Erythroblast (primary cell): ENCODE measurements around the gene CRBN.

Experiments used
- DNase-seq, 2 experiments: peaks; one replicate each; lab custom pipeline; 2025; lab: John Stamatoyannopoulos, UW
- GATA1 ChIP-seq: IDR thresholded peaks from 2 replicates; pipeline ENCODE4 v1.6.1; 2011; ENCODE audit warnings: low read depth, mild to moderate bottlenecking, control low read depth, low read length, moderate library complexity
- POLR2A ChIP-seq: IDR thresholded peaks from 2 replicates; pipeline ENCODE4 v1.6.1; 2011; ENCODE audit warnings: mild to moderate bottlenecking, low read length

CRBN gene

DNA sequence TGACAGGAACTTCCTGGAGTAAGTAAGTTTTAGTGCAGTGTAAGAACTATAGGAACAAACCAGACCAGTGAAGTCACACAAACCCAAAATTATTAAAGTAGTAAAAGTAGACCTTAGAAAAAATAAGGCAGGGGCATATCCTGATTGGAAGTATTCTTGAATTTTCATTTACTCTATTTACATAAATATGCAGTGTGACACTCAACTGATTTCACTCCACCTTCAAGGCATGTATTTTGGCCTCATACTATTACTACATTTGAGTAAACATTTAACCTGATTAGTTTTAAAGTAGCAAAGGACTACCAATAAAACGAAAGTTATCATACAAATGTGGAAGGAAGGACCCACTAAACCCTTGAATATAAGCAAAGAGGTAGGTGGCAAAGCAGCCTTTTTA, 29.9 kb downstream of the CRBN start:
- no peak for DNase-seq
- TF ChIP-seq POLR2A (no peak), GATA1 (no peak)

GRCh38 chr3:3145831-3146230, 33.7 kb downstream of the CRBN start:
- TF ChIP-seq POLR2A (no peak), GATA1 (no peak)

DNA sequence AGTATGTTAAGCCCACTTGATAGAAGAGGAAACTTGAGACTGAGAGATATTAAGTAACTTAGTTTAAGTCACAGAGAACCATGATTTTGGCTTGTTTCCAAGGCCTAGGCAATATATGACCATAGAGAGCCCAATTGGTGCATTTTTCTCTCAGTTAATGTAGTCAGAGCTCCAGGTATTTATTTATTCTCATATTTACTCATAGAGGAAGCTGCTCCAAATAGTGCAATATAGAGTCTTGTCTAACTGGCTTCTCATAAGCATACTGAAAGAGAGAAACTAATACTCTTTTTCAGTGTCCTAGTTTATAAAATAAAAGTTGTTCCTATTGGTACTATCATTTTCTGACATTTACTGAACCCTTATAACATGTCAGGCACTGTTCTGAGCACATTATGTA, 37.6 kb downstream of the CRBN start:
- TF ChIP-seq POLR2A (no peak), GATA1 (no peak)
- peak in 1 of 2 experiments; percentile 4 for DNase-seq

More at GRCh38 chr3:3145831-3146230, 33.7 kb downstream of the CRBN start:
- DNase-seq: no peak

DNA sequence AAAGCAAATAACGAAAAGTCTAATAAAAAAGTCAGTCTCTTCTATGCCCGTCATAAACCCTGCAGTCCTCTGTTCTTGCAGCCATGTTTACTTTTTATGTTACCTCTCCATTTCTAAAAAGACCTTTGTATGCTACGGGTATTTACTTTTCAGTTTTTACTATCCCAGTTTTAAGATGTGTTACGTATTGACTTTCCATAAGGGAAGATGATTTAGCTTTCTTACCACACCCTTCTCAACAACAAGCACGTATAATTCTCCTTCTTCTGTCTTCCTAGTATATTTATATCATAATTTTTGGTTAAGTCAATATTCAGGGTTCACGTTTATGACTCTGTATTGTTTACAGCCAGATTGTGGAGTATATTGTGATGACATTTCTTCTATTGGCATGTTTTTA, 42.0 kb downstream of the CRBN start:
- TF ChIP-seq POLR2A (no peak), GATA1 (no peak)
- no peak for DNase-seq

- no peak for DNase-seq
- TF ChIP-seq GATA1: no peak
- no peak for TF ChIP-seq POLR2A
Observed at GRCh38 chr3:3134750-3135448, 44.6 kb downstream of the CRBN start.

DNA sequence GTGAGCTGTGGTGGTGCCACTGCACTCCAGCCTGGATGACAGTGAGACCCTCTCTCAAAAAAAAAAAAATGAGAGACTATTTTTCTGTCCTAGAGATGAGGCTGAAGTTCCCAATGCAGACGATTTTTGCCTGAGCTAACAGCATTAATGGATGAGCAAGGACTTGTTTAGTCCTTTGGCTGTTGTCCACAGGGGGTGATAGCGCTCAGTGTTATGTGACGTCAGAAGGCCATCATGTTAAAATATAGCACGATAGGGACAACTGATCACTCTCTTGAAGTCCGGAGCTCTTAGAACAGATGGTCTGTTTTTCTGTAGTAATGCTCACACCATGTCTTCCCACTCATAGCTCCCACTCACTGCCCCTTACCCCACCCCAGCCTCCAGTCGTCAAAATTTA, 46.0 kb downstream of the CRBN start:
- TF ChIP-seq POLR2A (no peak), GATA1 (no peak)
- peak; percentile 8 to 9 for DNase-seq

DNA sequence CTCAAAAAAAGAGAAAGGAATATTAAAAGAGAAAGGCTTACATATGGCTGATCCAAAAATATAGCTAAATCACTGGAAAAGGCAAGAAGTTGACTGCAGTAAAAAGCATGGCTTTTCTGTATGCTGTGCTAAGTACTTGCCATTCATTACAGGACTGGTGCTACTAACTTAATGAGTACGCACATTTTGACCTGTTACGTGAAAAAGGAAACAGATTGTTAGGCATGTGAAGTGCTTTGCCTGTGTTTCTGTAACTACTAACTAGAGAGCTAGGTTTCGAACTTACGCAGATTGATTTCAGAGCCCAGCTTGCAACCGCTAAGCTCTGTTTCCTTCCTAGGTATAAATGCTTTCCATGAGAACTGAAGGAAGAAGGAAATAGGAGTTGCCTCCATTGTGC, 49.9 kb downstream of the CRBN start:
- DNase-seq: no peak
- TF ChIP-seq GATA1 (no peak), POLR2A (no peak)

DNA sequence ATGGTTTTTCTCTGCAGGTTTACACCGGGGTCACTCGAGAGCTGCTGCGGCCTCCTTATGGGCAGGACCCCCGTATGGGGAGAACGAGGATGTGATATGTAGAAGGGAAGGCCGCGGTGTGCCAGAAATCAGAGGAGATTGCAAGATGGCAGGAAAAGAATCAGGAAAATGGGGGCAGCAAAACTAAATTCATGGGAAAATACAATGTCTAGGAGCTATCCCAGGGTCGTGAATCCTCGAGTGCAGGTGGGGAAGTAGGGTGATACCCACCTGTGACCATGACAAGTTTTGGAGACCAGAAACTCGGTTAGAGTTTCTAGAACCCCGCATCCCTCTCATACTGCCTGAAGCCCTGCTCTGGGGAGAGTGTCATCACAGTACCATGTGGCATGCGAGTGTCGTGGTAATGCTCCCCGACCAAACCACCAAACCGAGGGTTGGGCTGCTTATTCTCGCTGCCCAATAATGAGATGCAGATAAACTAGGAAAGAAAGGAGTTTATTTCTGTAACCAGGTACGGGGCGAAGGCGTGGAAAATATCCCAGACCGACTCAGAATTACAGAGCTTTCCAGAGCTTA, 52.0 kb downstream of the CRBN start:
- peak; percentile 43 to 48 for DNase-seq
- TF ChIP-seq POLR2A (no peak), GATA1 (no peak)

- DNase-seq: peak; percentile 96 to 98
- no peak for TF ChIP-seq GATA1
- TF ChIP-seq POLR2A: peak; percentile 94
Observed at GRCh38 chr3:3126477-3127431, 52.7 kb downstream of the CRBN start, which contains the start of gene TRNT1. TRNT1 (plus strand) TSS chr3:3126940; CDS start chr3:3129041, 2,101 bp downstream.

GRCh38 chr3:3125977-3126376, 53.5 kb downstream of the CRBN start:
- DNase-seq: no peak
- no peak for TF ChIP-seq POLR2A
- TF ChIP-seq GATA1: no peak

- TF ChIP-seq POLR2A: no peak
- no peak for TF ChIP-seq GATA1
- no peak for DNase-seq
Observed at GRCh38 chr3:3119393-3119851, 60.1 kb downstream of the CRBN start.

DNA sequence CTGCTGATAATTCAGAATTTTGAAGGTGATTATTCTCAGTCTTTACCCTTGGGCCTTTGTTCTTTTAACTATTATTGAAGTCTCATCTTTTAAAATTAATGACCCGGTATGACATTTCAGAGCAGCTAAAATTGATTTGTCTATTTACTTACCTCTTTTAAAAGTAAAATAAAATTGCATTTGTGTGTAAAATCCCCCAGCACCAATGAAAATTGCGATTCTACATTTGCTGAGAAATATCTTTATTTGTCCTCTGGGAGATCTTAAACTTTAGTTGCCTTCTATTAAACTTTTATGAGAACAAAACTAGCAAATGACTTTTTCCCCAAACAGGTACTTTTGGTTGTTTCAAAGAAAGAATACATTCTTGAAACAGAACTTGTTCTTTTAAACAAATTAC, 61.8 kb downstream of the CRBN start:
- no peak for DNase-seq
- TF ChIP-seq GATA1 (no peak), POLR2A (no peak)

- TF ChIP-seq POLR2A (no peak), GATA1 (no peak)
- DNase-seq: no peak
Observed at GRCh38 chr3:3113042-3113709, 66.3 kb downstream of the CRBN start.
